NCI-H2029 (cell line): Measurements from ENCODE around the gene GARS1.

ENCODE experiments used
- DNase-seq: peaks from one replicate; lab custom pipeline; 2025; lab: John Stamatoyannopoulos, UW

The GARS1 gene

DNA sequence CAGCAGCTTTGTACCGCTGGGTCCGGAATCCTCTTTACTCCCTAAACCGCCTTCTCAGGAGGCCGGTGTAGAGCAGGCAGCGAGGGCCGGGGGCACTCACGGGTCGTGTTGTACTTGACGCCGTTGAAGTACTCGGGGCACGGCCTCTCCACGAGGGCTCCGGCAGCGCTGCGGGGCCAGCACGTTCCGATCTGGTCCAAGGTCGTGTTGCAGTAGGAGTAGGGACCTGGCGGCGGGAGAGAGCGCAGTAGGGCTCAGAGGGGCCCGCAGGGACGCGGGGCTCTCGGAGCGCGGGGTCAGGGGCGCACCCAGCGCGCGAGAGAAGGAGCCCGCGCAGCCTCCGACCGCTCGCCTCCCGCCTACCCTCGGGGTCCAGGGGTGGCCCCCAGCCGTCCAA lies 87.1 kb downstream of the GARS1 start:
- no peak for DNase-seq

- DNase-seq, result no peak
Measured at GRCh38 chr7:30682212-30683083, 87.8 kb downstream of the GARS1 start, which contains the start of gene CRHR2. CRHR2 (minus strand) TSS chr7:30682456; CDS start chr7:30682280, 176 bp downstream.

- no peak for DNase-seq
Measured at GRCh38 chr7:30683306-30683705, 88.6 kb downstream of the GARS1 start.
